Progenitor cell of endocrine pancreas (in vitro differentiated cells): ENCODE results near the gene PPP1CC. TPM values are rescaled to one million over a fixed set of nuclear protein-coding genes. Genes with fewer than 3 reads are reported as not detected.

Source experiments
- DNase-seq: peaks from one replicate; pipeline ENCODE4 v3.0.0; 2021; ENCODE audit warnings: low spot score; ENCODE audit not compliant: unreplicated experiment
- H3K27ac Mint-ChIP-seq: 2 replicates; pipeline ENCODE4 v1.8.0; 2021; ENCODE audit warnings: mild to moderate bottlenecking, moderate library complexity, mixed read lengths
- H3K27me3 Mint-ChIP-seq: 2 replicates; pipeline ENCODE4 v1.8.0; 2021; ENCODE audit warnings: mixed read lengths
- H3K36me3 Mint-ChIP-seq: 2 replicates; pipeline ENCODE4 v1.8.0; 2022; ENCODE audit warnings: mixed read lengths; ENCODE audit not compliant: insufficient read depth
- H3K4me1 Mint-ChIP-seq: 2 replicates; pipeline ENCODE4 v1.8.0; 2021; ENCODE audit warnings: low read depth, mixed read lengths
- H3K4me3 Mint-ChIP-seq: 2 replicates; pipeline ENCODE4 v1.8.0; 2021; ENCODE audit warnings: low read depth, mild to moderate bottlenecking, moderate library complexity, mixed read lengths
- H3K9me3 Mint-ChIP-seq: 2 replicates; pipeline ENCODE4 v1.8.0; 2021; ENCODE audit warnings: low read depth, mixed read lengths
- CTCF ChIP-seq: fragments of 200-600 bp; sonication (generic); IDR thresholded peaks from one replicate; pipeline ENCODE4 v1.5.0; 2021; ENCODE audit warnings: antibody characterized with exemption, mild to moderate bottlenecking; ENCODE audit not compliant: unreplicated experiment
- total RNA-seq: library from RNA; stranded (reverse); gene quantifications from 2 replicates; pipeline ENCODE4 v1.2.1, GENCODE V29; 2021

The PPP1CC gene
- total RNA-seq, 1 donor from 2014 or later: 164 TPM

- TF ChIP-seq CTCF: no peak
- Mint-ChIP-seq H3K36me3 (no peaks in the 10 kb centered on the region), H3K27ac (no peak overlapping the region), H3K27me3 (peaks cover 6% of the 10 kb centered on the region), H3K4me3 (no peak overlapping the region), H3K9me3 (no peaks in the 10 kb centered on the region), H3K4me1 (peaks cover 3% of the 10 kb centered on the region)
- DNase-seq: no peak
Measured at GRCh38 chr12:110756611-110757010, 13.9 kb upstream of the PPP1CC start.

GRCh38 chr12:110754101-110754793, 11.6 kb upstream of the PPP1CC start:
- Mint-ChIP-seq H3K36me3 (no peaks in the 10 kb centered on the region), H3K27me3 (peaks cover 6% of the 10 kb centered on the region), H3K27ac (no peak overlapping the region), H3K9me3 (no peaks in the 10 kb centered on the region), H3K4me3 (no peak overlapping the region), H3K4me1 (peaks cover 3% of the 10 kb centered on the region)
- no peak for DNase-seq
- TF ChIP-seq CTCF: no peak

GRCh38 chr12:110750784-110751461, 8.2 kb upstream of the PPP1CC start:
- Mint-ChIP-seq H3K36me3 (no peaks in the 10 kb centered on the region), H3K27me3 (peaks cover 4% of the 10 kb centered on the region), H3K27ac (no peak overlapping the region), H3K4me1 (no peaks in the 10 kb centered on the region), H3K9me3 (no peaks in the 10 kb centered on the region), H3K4me3 (no peak overlapping the region)
- no peak for TF ChIP-seq CTCF
- DNase-seq: no peak

GRCh38 chr12:110746550-110746949, 3.9 kb upstream of the PPP1CC start:
- Mint-ChIP-seq H3K4me1 (peaks cover 14% of the 10 kb centered on the region), H3K36me3 (no peaks in the 10 kb centered on the region)
- no peak for TF ChIP-seq CTCF

GRCh38 chr12:110745542-110746284, 3.0 kb upstream of the PPP1CC start:
- Mint-ChIP-seq H3K9me3 (no peaks in the 10 kb centered on the region), H3K4me3 (no peak overlapping the region), H3K27me3 (peaks cover 9% of the 10 kb centered on the region), H3K27ac (no peak overlapping the region), H3K36me3 (no peaks in the 10 kb centered on the region), H3K4me1 (peaks cover 19% of the 10 kb centered on the region)
- DNase-seq: no peak
- TF ChIP-seq CTCF: no peak

More at GRCh38 chr12:110746550-110746949, 3.9 kb upstream of the PPP1CC start:
- Mint-ChIP-seq H3K9me3 (no peaks in the 10 kb centered on the region), H3K27me3 (peaks cover 9% of the 10 kb centered on the region), H3K27ac (no peak overlapping the region), H3K4me3 (no peak overlapping the region)
- no peak for DNase-seq
